H1 (cell line): Measurements from ENCODE around the gene EPDR1. TPM values are rescaled to one million over a fixed set of nuclear protein-coding genes. Genes with fewer than 3 reads are reported as not detected.

ENCODE experiments used
- CTCF ChIA-PET: fragments of 300-600 bp; sonication (Branson Sonifier 250); formaldehyde crosslinking; loops from one replicate; lab custom pipeline; 2021; ENCODE audit not compliant: partially characterized antibody; lab: Charles Lee
- POLR2A ChIA-PET: fragments of 300-600 bp; sonication (Branson Sonifier 250); formaldehyde crosslinking; loops from one replicate; lab custom pipeline; 2021; ENCODE audit warnings: inconsistent platforms; ENCODE audit not compliant: partially characterized antibody; lab: Charles Lee
- DNase-seq, 2 experiments: peaks; one replicate each; pipeline versions ENCODE4 v3.0.0 to v3.0.0-alpha.2; 2010 to 2022; ENCODE audit warnings: low spot score in 2 of 2, low read depth in 1 of 2, mixed read lengths in 1 of 2
- FAIRE-seq: peaks from 2 replicates; lab custom pipeline; 2011; peaks lifted over from hg19 to GRCh38; lab: Jason Lieb, UNC
- H2AFZ ChIP-seq: 2 replicates; pipeline ENCODE4 v1.8.1; 2012; ENCODE audit warnings: low read length, inconsistent platforms
- H2AK5ac ChIP-seq: 2 replicates; pipeline ENCODE4 v1.6.1; 2013; ENCODE audit warnings: low read depth, low read length
- H2BK120ac ChIP-seq: replicated peaks from 2 replicates; pipeline ENCODE3; 2013; ENCODE audit warnings: low read depth, low read length, inconsistent platforms
- H2BK12ac ChIP-seq: 2 replicates; pipeline ENCODE4 v1.6.1; 2013; ENCODE audit warnings: low read depth, low read length
- H2BK15ac ChIP-seq: 2 replicates; pipeline ENCODE4 v1.6.1; 2013; ENCODE audit warnings: low read length
- H2BK20ac ChIP-seq: 2 replicates; pipeline ENCODE4 v1.6.1; 2013; ENCODE audit warnings: low read length
- H2BK5ac ChIP-seq: 2 replicates; pipeline ENCODE4 v1.6.1; 2013; ENCODE audit warnings: low read depth, low read length
- H3K14ac ChIP-seq: 2 replicates; pipeline ENCODE4 v1.6.1; 2013; ENCODE audit warnings: inconsistent platforms; ENCODE audit not compliant: insufficient read length
- H3K18ac ChIP-seq: 2 replicates; pipeline ENCODE4 v1.6.1; 2013; ENCODE audit warnings: low read length; ENCODE audit errors: extremely low read depth
- H3K23ac ChIP-seq: 2 replicates; pipeline ENCODE4 v1.6.1; 2013; ENCODE audit warnings: inconsistent platforms; ENCODE audit not compliant: insufficient read length
- H3K23me2 ChIP-seq: 2 replicates; pipeline ENCODE4 v1.6.1; 2013; ENCODE audit warnings: low read depth, low read length
- H3K27ac ChIP-seq: 2 replicates; pipeline ENCODE4 v1.6.1; 2011; ENCODE audit warnings: low read depth, low read length, inconsistent platforms
- H3K27me3 ChIP-seq, 4 experiments: replicated peaks in 1 of 4; 1 replicate in 1 of 4; 2 replicates in 3 of 4; pipeline versions ENCODE4 v1.6.1 to v1.8.1; 2011 to 2013; ENCODE audit warnings: low read length in 3 of 4, mild to moderate bottlenecking in 3 of 4, inconsistent platforms in 2 of 4, mixed read lengths in 2 of 4, moderate library complexity in 1 of 4; ENCODE audit not compliant: control insufficient read depth in 3 of 4, insufficient read depth in 3 of 4; ENCODE audit errors: extremely low read depth in 1 of 4
- H3K36me3 ChIP-seq, 4 experiments: 2 replicates each; pipeline versions ENCODE4 v1.6.1 to v1.8.1; 2011 to 2013; ENCODE audit warnings: mild to moderate bottlenecking in 4 of 4, low read length in 3 of 4, moderate library complexity in 2 of 4, control low read depth in 1 of 4, inconsistent platforms in 1 of 4; ENCODE audit not compliant: insufficient read depth in 4 of 4, control insufficient read depth in 2 of 4
- H3K4ac ChIP-seq: replicated peaks from 2 replicates; pipeline ENCODE3; 2013; ENCODE audit warnings: low read length, low read depth, mixed read lengths, inconsistent platforms; ENCODE audit not compliant: insufficient read length
- H3K4me1 ChIP-seq, 4 experiments: replicated peaks in 1 of 4; 1 replicate in 1 of 4; 2 replicates in 3 of 4; pipeline versions ENCODE4 v1.6.1 to v1.8.1; 2011 to 2013; ENCODE audit warnings: low read length in 3 of 4, inconsistent platforms in 2 of 4, mixed read lengths in 1 of 4; ENCODE audit not compliant: insufficient read depth in 4 of 4, control insufficient read depth in 3 of 4
- H3K4me2 ChIP-seq, 2 experiments: 2 replicates each; pipeline versions ENCODE4 v1.6.1 to v1.8.1; 2011 to 2013; ENCODE audit warnings: low read depth in 2 of 2, low read length in 2 of 2, control low read depth in 1 of 2, inconsistent platforms in 1 of 2, mild to moderate bottlenecking in 1 of 2; ENCODE audit not compliant: insufficient read depth in 1 of 2
- H3K4me3 ChIP-seq, 4 experiments: fragments of 200-600, 300-600 bp in 1 of 4; sonication (generic), shearing (Covaris generic), sonication (Bioruptor Twin) in 1 of 4; 2 replicates each; pipeline versions ENCODE4 v1.5.1 to v1.8.1; 2011 to 2016; ENCODE audit warnings: low read length in 4 of 4, low read depth in 3 of 4, control low read depth in 2 of 4, inconsistent platforms in 2 of 4, mild to moderate bottlenecking in 2 of 4, mixed read lengths in 1 of 4, moderate library complexity in 1 of 4; ENCODE audit not compliant: insufficient read depth in 2 of 4; ENCODE audit errors: extremely low read depth in 1 of 4
- H3K56ac ChIP-seq: replicated peaks from 2 replicates; pipeline ENCODE3; 2013; ENCODE audit warnings: low read depth, mild to moderate bottlenecking, mixed read lengths, low read length, inconsistent platforms; ENCODE audit not compliant: insufficient read length
- H3K79me1 ChIP-seq: 2 replicates; pipeline ENCODE4 v1.6.1; 2013; ENCODE audit warnings: low read depth, low read length, control low read depth
- H3K79me2 ChIP-seq, 2 experiments: 2 replicates each; pipeline versions ENCODE4 v1.6.1 to v1.8.1; 2012 to 2013; ENCODE audit warnings: low read length in 2 of 2, mild to moderate bottlenecking in 2 of 2, inconsistent platforms in 1 of 2; ENCODE audit not compliant: insufficient read depth in 2 of 2, control insufficient read depth in 1 of 2
- H3K9ac ChIP-seq, 4 experiments: replicated peaks in 1 of 4; 1 replicate in 1 of 4; 2 replicates in 3 of 4; pipeline versions ENCODE4 v1.6.1 to v1.8.1; 2011 to 2013; ENCODE audit warnings: low read depth in 3 of 4, low read length in 3 of 4, control low read depth in 2 of 4, mild to moderate bottlenecking in 2 of 4, moderate library complexity in 2 of 4, inconsistent platforms in 1 of 4; ENCODE audit errors: extremely low read depth in 1 of 4
- H3K9me3 ChIP-seq, 2 experiments: 2 replicates each; pipeline versions ENCODE4 v1.6.1 to v1.8.1; 2012 to 2013; ENCODE audit warnings: mild to moderate bottlenecking in 2 of 2, moderate library complexity in 2 of 2, control low read depth in 1 of 2, inconsistent platforms in 1 of 2, low read depth in 1 of 2, low read length in 1 of 2, mixed read lengths in 1 of 2; ENCODE audit not compliant: insufficient read depth in 2 of 2
- H4K20me1 ChIP-seq, 2 experiments: replicated peaks in 1 of 2; 2 replicates each; pipeline versions ENCODE3 to v1.8.1; 2011 to 2013; ENCODE audit warnings: inconsistent platforms in 2 of 2, low read length in 2 of 2, mild to moderate bottlenecking in 1 of 2; ENCODE audit not compliant: insufficient read depth in 2 of 2, control insufficient read depth in 1 of 2
- H4K5ac ChIP-seq: 2 replicates; pipeline ENCODE4 v1.6.1; 2013; ENCODE audit warnings: low read length, low read depth, mixed read lengths, inconsistent platforms; ENCODE audit not compliant: insufficient read length
- H4K8ac ChIP-seq: 2 replicates; pipeline ENCODE4 v1.8.0; 2013; ENCODE audit warnings: mild to moderate bottlenecking, moderate library complexity, low read length, inconsistent platforms; ENCODE audit not compliant: insufficient read depth; ENCODE audit errors: extremely low read depth
- H4K91ac ChIP-seq: replicated peaks from 2 replicates; pipeline ENCODE3; 2013; ENCODE audit warnings: low read length, mixed read lengths, inconsistent platforms; ENCODE audit not compliant: insufficient read length
- FOSL1 ChIP-seq: IDR thresholded peaks from 2 replicates; pipeline ENCODE4 v1.6.1; 2011; ENCODE audit warnings: mild to moderate bottlenecking, low read depth, low read length, moderate library complexity; ENCODE audit not compliant: insufficient read depth
- WGBS, 2 experiments: shearing (Covaris generic) in 1 of 2; methylation state at CpG; one replicate each; pipeline versions ENCODE4 v1.1.6 to v1.1.7; 2013 to 2015; ENCODE audit warnings: low lambda C conversion rate in 2 of 2, mixed read lengths in 2 of 2, inconsistent platforms in 1 of 2, low coverage in 1 of 2, missing lambda C conversion rate in 1 of 2; ENCODE audit not compliant: insufficient replicate concordance in 2 of 2, insufficient coverage in 1 of 2, insufficient read length in 1 of 2; ENCODE audit errors: extremely low coverage in 1 of 2, missing lambda C conversion rate in 1 of 2; 5-methylcytosine and 5-hydroxymethylcytosine counted together
- polyA plus RNA-seq, 7 experiments: library from polyadenylated mRNA; depleted of rRNA in 3 of 7; stranded (reverse) in 5 of 7; unstranded in 2 of 7; fragments of >200 nt in 5 of 7; fragments of 200-250 nt in 2 of 7; gene quantifications; 1 replicate in 5 of 7; 2 replicates in 1 of 7; 4 replicates in 1 of 7; pipeline versions ENCODE4 v1.2.1 to v1.2.3, GENCODE V29; 2011 to 2013; ENCODE audit warnings: missing spikeins in 2 of 7, mixed read lengths in 2 of 7
- total RNA-seq: library from RNA; stranded (reverse); fragmentation: NEBNext Ultra II Directional; extraction: Animal tissue kit (Norgen Biotek cat#: 25700); gene quantifications from 2 replicates; pipeline ENCODE4 v1.2.1, GENCODE V29; 2021

Gene EPDR1
- total and polyA plus RNA-seq, 2 of the 8 experiments (the other 6 are each of a cell fraction or from before 2014, with no cell fraction given), result 6.4 to 8.2 TPM

DNA sequence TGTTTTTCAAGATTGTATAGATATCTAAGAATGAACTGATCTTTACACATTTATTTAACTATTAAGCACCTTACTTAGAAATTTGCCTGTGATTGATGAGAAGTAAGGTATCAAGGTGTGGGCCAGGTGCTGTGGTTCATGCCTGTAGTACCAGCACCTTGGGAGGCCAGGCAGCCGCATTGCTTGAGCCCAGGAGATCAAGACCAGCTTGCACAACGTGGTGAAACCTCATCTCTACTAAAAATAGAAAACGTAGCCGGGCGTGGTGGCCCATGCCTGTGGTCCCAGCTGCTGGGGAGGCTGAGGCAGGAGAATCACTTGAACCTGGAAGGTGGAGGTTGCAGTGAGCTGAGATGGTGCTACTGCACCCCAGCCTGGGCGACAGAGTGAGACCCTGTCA, 38.4 kb upstream of the EPDR1 start:
- 98% methylated on average over 6 of the region's 6 CpGs; no CpG with 5 or more reads in 1 of the 2 experiments for WGBS, 2 experiments
- DNase-seq (no peak), FAIRE-seq (no peak)
- no peak overlapping the region for H2BK120ac ChIP-seq
- POLR2A ChIA-PET, result no interaction called here
- no peaks in the 10 kb centered on the region for H3K36me3 ChIP-seq
- H3K18ac ChIP-seq, result no peak overlapping the region
- H3K23ac ChIP-seq, result no peak overlapping the region
- H3K27ac ChIP-seq, result no peak overlapping the region
- no peak overlapping the region for H3K4me2 ChIP-seq
- no peaks in the 10 kb centered on the region for H3K27me3 ChIP-seq
- H3K79me1 ChIP-seq, result no peaks in the 10 kb centered on the region
- no peaks in the 10 kb centered on the region for H3K4me1 ChIP-seq
- H2BK15ac ChIP-seq, result no peak overlapping the region
- no peaks in the 10 kb centered on the region for H4K20me1 ChIP-seq
- no peak overlapping the region for H3K4ac ChIP-seq
- H3K4me3 ChIP-seq, result no peak overlapping the region
- H3K79me2 ChIP-seq, result no peaks in the 10 kb centered on the region
- CTCF ChIA-PET, result interaction anchor here (1.2 kb wide), 1 partner anchor 19 kb away, joined by 5 read pairs; no protein-coding TSS in a partner anchor
- H2BK20ac ChIP-seq, result no peak overlapping the region
- no peak overlapping the region for H3K56ac ChIP-seq
- H2AFZ ChIP-seq, result no peak overlapping the region
- TF ChIP-seq FOSL1, result no peak
- H2BK12ac ChIP-seq, result no peak overlapping the region
- no peak overlapping the region for H3K9ac ChIP-seq
- no peaks in the 10 kb centered on the region for H3K9me3 ChIP-seq
- no peak overlapping the region for H4K91ac ChIP-seq
- H3K14ac ChIP-seq, result no peak overlapping the region
- H3K23me2 ChIP-seq, result no peaks in the 10 kb centered on the region
- no peak overlapping the region for H4K8ac ChIP-seq
- H2BK5ac ChIP-seq, result no peak overlapping the region
- no peak overlapping the region for H2AK5ac ChIP-seq
- H4K5ac ChIP-seq, result no peak overlapping the region
